ENCODE measurements around the gene BRSK1. TPM values are rescaled to one million over a fixed set of nuclear protein-coding genes. Genes with fewer than 3 reads are reported as not detected.

The BRSK1 gene
- total and polyA plus RNA-seq, 10 of the 15 experiments (the other 5 are each of a cell fraction or from before 2014, with no cell fraction given) = 0.03 to 0.76 (median 0.25) TPM; not detected in 4

DNA sequence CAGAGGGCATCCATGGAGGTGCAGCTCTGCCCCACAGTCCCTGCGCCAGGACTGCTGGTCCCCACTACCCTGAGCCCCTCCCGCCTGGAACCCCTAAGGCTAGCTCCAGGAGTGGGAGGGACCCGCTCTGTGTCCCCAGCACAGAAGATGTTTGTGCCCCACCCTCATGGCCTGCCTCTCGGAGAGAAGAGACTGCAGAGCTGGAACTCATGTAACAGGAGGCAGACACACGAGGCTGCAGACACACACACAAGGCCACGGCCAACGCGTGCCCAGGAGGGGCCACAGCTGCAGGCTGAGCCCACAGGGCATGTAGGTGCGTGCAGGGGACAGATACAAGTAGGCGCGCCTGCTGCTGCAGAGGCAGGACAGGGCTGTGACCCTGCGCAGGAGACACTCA lies 44.8 kb upstream of the BRSK1 start:
- no peaks in the 10 kb centered on the region for H3K79me2 ChIP-seq (ENCODE audit: control insufficient read depth, insufficient read depth, low read length)
- BruUV-seq (replicated peaks) = no TSS peak
- H3K9ac ChIP-seq (ENCODE audit: control insufficient read depth, insufficient read depth, low read length) = no peak overlapping the region
- no peaks in the 10 kb centered on the region for H3K4me1 ChIP-seq (ENCODE audit: control insufficient read depth, insufficient read depth, low read length)
- FAIRE-seq = no peak
- ChIA-PET POLR2A (no interaction called here), CTCF (no interaction called here), SMC1A (ENCODE audit: uncharacterized antibody, unreplicated experiment) (no interaction called here), RAD21 (ENCODE audit: unreplicated experiment) (no interaction called here)
- 100% methylated on average over 10 of the region's 12 CpGs for WGBS (ENCODE audit: insufficient coverage, insufficient replicate concordance, low lambda C conversion rate, missing lambda C conversion rate)
- TF ChIP-seq CBX5 (IDR thresholded peaks at IDR 0.05; ENCODE audit: low read depth) = no peak
- no peak for TF ChIP-seq E4F1 (IDR thresholded peaks at IDR 0.05; ENCODE audit: borderline replicate concordance, partially characterized antibody)
- TF ChIP-seq ZZZ3 (IDR thresholded peaks at IDR 0.05; ENCODE audit: control insufficient read depth, insufficient read length, low read depth) = no peak
- no peak for ATAC-seq
- DNase-seq (ENCODE audit: low read depth, low spot score) = no peak
- intact Hi-C loops (cut with micrococcal nuclease; ENCODE audit: unreplicated experiment) (no loop called here), in situ Hi-C loops (cut with MboI) (no loop called here)
- H3K27ac ChIP-seq (ENCODE audit: control insufficient read depth, insufficient read depth) = no peak overlapping the region
- H4K20me1 ChIP-seq (ENCODE audit: control insufficient read depth, insufficient read depth) = no peaks in the 10 kb centered on the region
- H3K36me3 ChIP-seq (ENCODE audit: control insufficient read depth in 2 of 2, insufficient read depth in 2 of 2, low read length in 1 of 2) = peaks cover 40 to 57% of the 10 kb centered on the region in 2 experiments
- no peaks in the 10 kb centered on the region for H3K27me3 ChIP-seq (replicated peaks in 1 of 2; ENCODE audit: control insufficient read depth in 2 of 2, insufficient read depth in 2 of 2, low read length in 1 of 2)
- no peak overlapping the region for H3K4me2 ChIP-seq (ENCODE audit: control insufficient read depth, insufficient read depth)
- H3K4me3 ChIP-seq = no peak overlapping the region
- H2AFZ ChIP-seq (ENCODE audit: control insufficient read depth, low read depth, low read length) = no peak overlapping the region
- H3K9me3 ChIP-seq (replicated peaks; ENCODE audit: control insufficient read depth, insufficient read depth, low read length) = no peaks in the 10 kb centered on the region

DNA sequence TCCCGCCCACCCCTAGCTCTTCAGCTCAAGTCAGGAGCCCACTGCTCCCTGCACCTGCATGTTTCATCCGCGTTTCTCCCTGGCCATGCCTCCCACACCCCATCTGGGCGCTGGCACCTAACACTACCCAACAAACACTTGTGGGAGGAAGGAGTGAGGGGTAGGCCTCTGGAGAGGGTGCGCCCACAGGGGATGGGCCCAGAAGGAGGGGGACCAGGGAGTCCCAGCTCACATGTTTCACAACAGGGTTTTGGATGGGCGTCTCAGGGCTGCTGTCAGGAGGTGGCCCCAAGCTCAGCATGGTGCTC lies 43.1 kb upstream of the BRSK1 start:
- no peak overlapping the region for H3K4me2 ChIP-seq (ENCODE audit: control insufficient read depth, insufficient read depth)
- RAD21 ChIA-PET (ENCODE audit: unreplicated experiment) = no interaction called here
- no peaks in the 10 kb centered on the region for H4K20me1 ChIP-seq (ENCODE audit: control insufficient read depth, insufficient read depth)
- intact Hi-C loops (cut with micrococcal nuclease; ENCODE audit: unreplicated experiment) (no loop called here), in situ Hi-C loops (cut with MboI) (no loop called here)
- no peak overlapping the region for H3K4me3 ChIP-seq
- ATAC-seq (no peak), FAIRE-seq (no peak), DNase-seq (ENCODE audit: low read depth, low spot score) (no peak)
- 99% methylated on average over 6 of the region's 6 CpGs for WGBS (ENCODE audit: insufficient coverage, insufficient replicate concordance, low lambda C conversion rate, missing lambda C conversion rate)
- H3K27ac ChIP-seq (ENCODE audit: control insufficient read depth, insufficient read depth) = no peak overlapping the region
- no peak overlapping the region for H3K9ac ChIP-seq (ENCODE audit: control insufficient read depth, insufficient read depth, low read length)
- H3K4me1 ChIP-seq (ENCODE audit: control insufficient read depth, insufficient read depth, low read length) = no peaks in the 10 kb centered on the region
- CTCF ChIA-PET = no interaction called here
- POLR2A ChIA-PET = no interaction called here
- H3K27me3 ChIP-seq (replicated peaks in 1 of 2; ENCODE audit: control insufficient read depth in 2 of 2, insufficient read depth in 2 of 2, low read length in 1 of 2) = no peaks in the 10 kb centered on the region
- peaks cover 36 to 70% of the 10 kb centered on the region in 2 experiments for H3K36me3 ChIP-seq (ENCODE audit: control insufficient read depth in 2 of 2, insufficient read depth in 2 of 2, low read length in 1 of 2)
- no TSS peak for BruUV-seq (replicated peaks)
- no peaks in the 10 kb centered on the region for H3K9me3 ChIP-seq (replicated peaks; ENCODE audit: control insufficient read depth, insufficient read depth, low read length)
- SMC1A ChIA-PET (ENCODE audit: uncharacterized antibody, unreplicated experiment) = no interaction called here
- H2AFZ ChIP-seq (ENCODE audit: control insufficient read depth, low read depth, low read length) = no peak overlapping the region
- no peaks in the 10 kb centered on the region for H3K79me2 ChIP-seq (ENCODE audit: control insufficient read depth, insufficient read depth, low read length)
- no peak for TF ChIP-seq E4F1 (IDR thresholded peaks at IDR 0.05; ENCODE audit: borderline replicate concordance, partially characterized antibody)
- TF ChIP-seq STAT1 (conservative IDR thresholded peaks at IDR 0.05) = no peak
- TF ChIP-seq SREBF2 (IDR thresholded peaks at IDR 0.05; ENCODE audit: low read length) = no peak
- TF ChIP-seq SMAD1 (IDR thresholded peaks at IDR 0.05; ENCODE audit: low read depth, partially characterized antibody) = no peak
- TF ChIP-seq, protein P1, sequence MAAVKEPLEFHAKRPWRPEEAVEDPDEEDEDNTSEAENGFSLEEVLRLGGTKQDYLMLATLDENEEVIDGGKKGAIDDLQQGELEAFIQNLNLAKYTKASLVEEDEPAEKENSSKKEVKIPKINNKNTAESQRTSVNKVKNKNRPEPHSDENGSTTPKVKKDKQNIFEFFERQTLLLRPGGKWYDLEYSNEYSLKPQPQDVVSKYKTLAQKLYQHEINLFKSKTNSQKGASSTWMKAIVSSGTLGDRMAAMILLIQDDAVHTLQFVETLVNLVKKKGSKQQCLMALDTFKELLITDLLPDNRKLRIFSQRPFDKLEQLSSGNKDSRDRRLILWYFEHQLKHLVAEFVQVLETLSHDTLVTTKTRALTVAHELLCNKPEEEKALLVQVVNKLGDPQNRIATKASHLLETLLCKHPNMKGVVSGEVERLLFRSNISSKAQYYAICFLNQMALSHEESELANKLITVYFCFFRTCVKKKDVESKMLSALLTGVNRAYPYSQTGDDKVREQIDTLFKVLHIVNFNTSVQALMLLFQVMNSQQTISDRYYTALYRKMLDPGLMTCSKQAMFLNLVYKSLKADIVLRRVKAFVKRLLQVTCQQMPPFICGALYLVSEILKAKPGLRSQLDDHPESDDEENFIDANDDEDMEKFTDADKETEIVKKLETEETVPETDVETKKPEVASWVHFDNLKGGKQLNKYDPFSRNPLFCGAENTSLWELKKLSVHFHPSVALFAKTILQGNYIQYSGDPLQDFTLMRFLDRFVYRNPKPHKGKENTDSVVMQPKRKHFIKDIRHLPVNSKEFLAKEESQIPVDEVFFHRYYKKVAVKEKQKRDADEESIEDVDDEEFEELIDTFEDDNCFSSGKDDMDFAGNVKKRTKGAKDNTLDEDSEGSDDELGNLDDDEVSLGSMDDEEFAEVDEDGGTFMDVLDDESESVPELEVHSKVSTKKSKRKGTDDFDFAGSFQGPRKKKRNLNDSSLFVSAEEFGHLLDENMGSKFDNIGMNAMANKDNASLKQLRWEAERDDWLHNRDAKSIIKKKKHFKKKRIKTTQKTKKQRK (IDR thresholded peaks at IDR 0.05; ENCODE audit: low read depth, low read length) = no peak
- no peak for TF ChIP-seq GATAD2B (conservative IDR thresholded peaks at IDR 0.05; ENCODE audit: low read depth)
- TF ChIP-seq TARDBP (IDR thresholded peaks at IDR 0.05; ENCODE audit: borderline replicate concordance) = no peak
